HCT116 (cell line): ENCODE measurements around the gene ZNF107. TPM values are rescaled to one million over a fixed set of nuclear protein-coding genes. Genes with fewer than 3 reads are reported as not detected.
A peak's percentile ranks its signal among the peaks of the same experiment; 100 is the strongest.

Source experiments
- ATAC-seq: fragments of 200-7000 bp; cut with Tn5 transposase; 2 replicates; pipeline ENCODE4 v1.9.1; 2020; ENCODE audit warnings: mild to moderate bottlenecking, moderate library complexity
- BruUV-seq: library from RNA; stranded (reverse); fragments of 400-500 nt; replicated peaks from 2 replicates; lab custom pipeline; 2021; lab: Mats Ljungman, UMichigan
- CTCF ChIA-PET: fragments of 300-600 bp; sonication (Branson Sonifier 250); formaldehyde crosslinking; loops from one replicate; lab custom pipeline; 2021; ENCODE audit warnings: antibody characterized with exemption; lab: Charles Lee
- POLR2A ChIA-PET: fragments of 300-600, 350-600 bp; sonication (Branson Sonifier 250); formaldehyde crosslinking; loops from one replicate; lab custom pipeline; 2021; ENCODE audit warnings: antibody characterized with exemption; lab: Charles Lee
- RAD21 ChIA-PET, 2 experiments: fragments of 300-600 bp; sonication (Branson Sonifier 250); formaldehyde crosslinking; loops; one replicate each; lab custom pipeline; 2023; ENCODE audit warnings: low total read pairs in 2 of 2; ENCODE audit not compliant: uncharacterized antibody in 2 of 2, unreplicated experiment in 2 of 2, low non-redundant PET in 1 of 2; lab: Charles Lee
- DNase-seq: peaks from one replicate; pipeline ENCODE4 v3.0.0-alpha.2; 2010; ENCODE audit warnings: low read depth, low spot score
- H2AFZ ChIP-seq: fragments of 200-600 bp; shearing (Covaris generic), sonication (generic); 2 replicates; pipeline ENCODE4 v1.6.1; 2017; ENCODE audit warnings: low read depth, mixed run types, mixed read lengths, antibody characterized with exemption, low read length; ENCODE audit not compliant: poor library complexity, severe bottlenecking
- H3K27ac ChIP-seq: 2 replicates; pipeline ENCODE4 v1.5.1; 2012; ENCODE audit warnings: low read depth, low read length
- H3K27me3 ChIP-seq: fragments of 200-600 bp; sonication (generic); 2 replicates; pipeline ENCODE4 v1.6.1; 2016; ENCODE audit warnings: mixed run types, low read length, mixed read lengths; ENCODE audit not compliant: insufficient read depth
- H3K36me3 ChIP-seq, 2 experiments: fragments of 200-500 bp in 1 of 2; fragments of 200-600 bp in 1 of 2; sonication (Bioruptor generic) in 1 of 2; sonication (generic) in 1 of 2; 2 replicates each; pipeline versions ENCODE4 v1.5.1 to v1.6.1; 2014 to 2016; ENCODE audit warnings: low read length in 2 of 2, inconsistent platforms in 1 of 2, mixed read lengths in 1 of 2, mixed run types in 1 of 2; ENCODE audit not compliant: insufficient read depth in 2 of 2, control insufficient read depth in 1 of 2
- H3K4me1 ChIP-seq, 2 experiments: fragments of 200-600 bp in 1 of 2; sonication (generic) in 1 of 2; 2 replicates each; pipeline versions ENCODE4 v1.5.1 to v1.6.1; 2012 to 2017; ENCODE audit warnings: low read length in 2 of 2, inconsistent platforms in 1 of 2, mild to moderate bottlenecking in 1 of 2, mixed read lengths in 1 of 2, mixed run types in 1 of 2, moderate library complexity in 1 of 2; ENCODE audit not compliant: insufficient read depth in 2 of 2, control insufficient read depth in 1 of 2
- H3K4me2 ChIP-seq: fragments of 200-600 bp; sonication (generic); 2 replicates; pipeline ENCODE4 v1.6.1; 2017; ENCODE audit warnings: mixed run types, low read length, mixed read lengths
- H3K4me3 ChIP-seq, 2 experiments: fragments of 200-600 bp in 1 of 2; sonication (generic) in 1 of 2; replicated peaks in 1 of 2; 2 replicates each; pipeline ENCODE4 v1.5.1; 2011 to 2016; ENCODE audit warnings: low read length in 2 of 2, control low read depth in 1 of 2, low read depth in 1 of 2, mild to moderate bottlenecking in 1 of 2, mixed read lengths in 1 of 2, mixed run types in 1 of 2
- H3K79me2 ChIP-seq: fragments of 200-600 bp; sonication (generic); 2 replicates; pipeline ENCODE4 v1.6.1; 2017; ENCODE audit warnings: mild to moderate bottlenecking, mixed run types, low read length, moderate library complexity, mixed read lengths; ENCODE audit not compliant: insufficient read depth
- H3K9ac ChIP-seq: fragments of 200-600 bp; sonication (generic); 2 replicates; pipeline ENCODE4 v1.6.1; 2016; ENCODE audit warnings: low read length, mixed read lengths
- H3K9me2 ChIP-seq: fragments of 200-600 bp; sonication (generic), shearing (Covaris generic); 2 replicates; pipeline ENCODE4 v1.6.1; 2017; ENCODE audit warnings: mixed run types, mild to moderate bottlenecking, moderate library complexity; ENCODE audit not compliant: insufficient read depth
- H3K9me3 ChIP-seq, 2 experiments: fragments of 200-500 bp in 1 of 2; fragments of 200-600 bp in 1 of 2; sonication (Bioruptor generic) in 1 of 2; sonication (generic) in 1 of 2; 2 replicates each; pipeline ENCODE4 v1.6.1; 2014 to 2017; ENCODE audit warnings: low read length in 2 of 2, mixed read lengths in 2 of 2, inconsistent platforms in 1 of 2, low read depth in 1 of 2, mild to moderate bottlenecking in 1 of 2, mixed run types in 1 of 2, moderate library complexity in 1 of 2; ENCODE audit not compliant: control insufficient read depth in 1 of 2, insufficient read depth in 1 of 2
- H4K20me1 ChIP-seq: fragments of 200-600 bp; sonication (generic), shearing (Covaris generic); 2 replicates; pipeline ENCODE4 v1.6.1; 2017; ENCODE audit warnings: mixed run types, mild to moderate bottlenecking, moderate library complexity; ENCODE audit not compliant: insufficient read depth
- CBX3 ChIP-seq: IDR thresholded peaks from 2 replicates; pipeline ENCODE4 v1.6.1; 2012; ENCODE audit warnings: low read depth
- CEBPB ChIP-seq: IDR thresholded peaks from 2 replicates; pipeline ENCODE4 v1.6.1; 2012; ENCODE audit warnings: low read depth
- EGR1 ChIP-seq: IDR thresholded peaks from 2 replicates; pipeline ENCODE4 v1.6.1; 2012; ENCODE audit warnings: low read depth
- ELF1 ChIP-seq: IDR thresholded peaks from 2 replicates; pipeline ENCODE4 v1.6.1; 2012; ENCODE audit warnings: low read depth, borderline replicate concordance
- EZH2 ChIP-seq: fragments of 200-600 bp; sonication (generic); IDR thresholded peaks from 2 replicates; pipeline ENCODE4 v1.6.1; 2017; ENCODE audit warnings: antibody characterized with exemption, mixed run types
- EZH2phosphoT487 ChIP-seq: fragments of 200-600 bp; IDR thresholded peaks from 2 replicates; pipeline ENCODE4 v1.6.1; 2018; ENCODE audit warnings: antibody characterized with exemption, borderline replicate concordance
- FOSL1 ChIP-seq: IDR thresholded peaks from 2 replicates; pipeline ENCODE4 v1.6.1; 2012; ENCODE audit warnings: low read depth
- JUND ChIP-seq: IDR thresholded peaks from 2 replicates; pipeline ENCODE4 v1.6.1; 2012
- POLR2A ChIP-seq: IDR thresholded peaks from 2 replicates; pipeline ENCODE4 v1.7.0; 2011; ENCODE audit warnings: borderline replicate concordance; ENCODE audit not compliant: insufficient read depth, insufficient read length; ENCODE audit errors: extremely low read depth
- POLR2AphosphoS5 ChIP-seq: IDR thresholded peaks from 2 replicates; pipeline ENCODE4 v1.6.1; 2011; ENCODE audit warnings: mild to moderate bottlenecking, low read depth, low read length, moderate library complexity
- RAD21 ChIP-seq: IDR thresholded peaks from 2 replicates; pipeline ENCODE4 v1.6.1; 2012; ENCODE audit warnings: low read depth, mild to moderate bottlenecking
- TCF7L2 ChIP-seq: IDR thresholded peaks from 2 replicates; pipeline ENCODE4 v1.7.0; 2011; ENCODE audit warnings: borderline replicate concordance, inconsistent platforms; ENCODE audit not compliant: insufficient read depth, insufficient read length; ENCODE audit errors: extremely low read depth
- YY1 ChIP-seq: IDR thresholded peaks from 2 replicates; pipeline ENCODE4 v1.6.1; 2011; ENCODE audit warnings: low read length, low read depth, moderate library complexity, mild to moderate bottlenecking; ENCODE audit not compliant: insufficient replicate concordance; ENCODE audit errors: extremely low read depth
- ZFX ChIP-seq: fragments of 450-650 bp; IDR thresholded peaks from 2 replicates; pipeline ENCODE4 v1.6.1; 2017
- ZNF274 ChIP-seq: fragments of 200-500 bp; sonication (Bioruptor generic); IDR thresholded peaks from 2 replicates; pipeline ENCODE4 v1.6.1; 2014; ENCODE audit warnings: mild to moderate bottlenecking, low read depth, low read length, inconsistent platforms
- intact Hi-C: fragments of 100-400 bp; cut with micrococcal nuclease; formaldehyde crosslinking; loops from 2 replicates; pipeline ENCODE4 v1.10.0; 2022
- total RNA-seq: library from RNA; stranded (reverse); gene quantifications from one replicate; pipeline ENCODE4 v1.2.1, GENCODE V29; 2021; ENCODE audit not compliant: unreplicated experiment
- TF ChIP-seq, protein P1 (sequence below): IDR thresholded peaks from 2 replicates; pipeline ENCODE4 v1.6.1; 2012
- TF ChIP-seq, protein P2 (sequence below): IDR thresholded peaks from 2 replicates; pipeline ENCODE4 v1.6.1; 2012; ENCODE audit warnings: low read depth
- TF ChIP-seq, protein P3 (sequence below): IDR thresholded peaks from 2 replicates; pipeline ENCODE4 v1.6.1; 2012
- TF ChIP-seq, protein P4 (sequence below): IDR thresholded peaks from 2 replicates; pipeline ENCODE4 v1.6.1; 2011; ENCODE audit warnings: mild to moderate bottlenecking, low read length, moderate library complexity; ENCODE audit not compliant: insufficient replicate concordance; ENCODE audit errors: extremely low read depth
- TF ChIP-seq, protein P5 (sequence below), 3 experiments: fragments of 200-600 bp in 1 of 3; sonication (generic) in 1 of 3; IDR thresholded peaks in 2 of 3; conservative IDR thresholded peaks in 1 of 3; 2 replicates each; pipeline ENCODE4 v1.5.1; 2012 to 2017; ENCODE audit warnings: low read depth in 2 of 3, low read length in 2 of 3, antibody characterized with exemption in 1 of 3, borderline replicate concordance in 1 of 3, control low read depth in 1 of 3, mild to moderate bottlenecking in 1 of 3, mixed read lengths in 1 of 3, mixed run types in 1 of 3, moderate library complexity in 1 of 3; ENCODE audit not compliant: insufficient read depth in 1 of 3

Gene ZNF107
- total RNA-seq, 1 experiment from 2014 or later, result 6.2 TPM

DNA sequence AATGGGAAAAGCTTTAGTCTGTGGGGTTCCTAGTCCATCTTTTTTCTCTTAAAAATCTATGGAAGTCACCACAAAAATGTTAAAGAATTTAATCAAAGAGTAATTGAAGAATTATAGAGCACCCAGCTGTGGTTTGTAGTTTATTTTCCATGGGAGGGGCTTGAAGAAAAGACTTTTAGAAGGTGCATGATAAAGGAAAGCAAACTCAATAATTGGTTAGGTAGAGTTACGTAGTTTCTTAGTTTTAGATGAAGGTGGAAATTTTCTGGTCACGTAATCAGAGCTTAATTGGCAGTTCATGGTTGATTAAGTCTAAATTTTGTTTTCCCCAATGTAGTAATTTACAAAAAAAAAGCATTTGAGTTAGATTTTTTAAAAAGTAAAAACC is 724 bp downstream of the ZNF107 start:
- ChIA-PET RAD21 (no interaction called here), POLR2A (no interaction called here), CTCF (no interaction called here)
- Histone ChIP-seq H3K36me3 (peaks cover 7 to 10% of the 10 kb centered on the region in 2 experiments; a peak in 3 of 4 replicates), H2AFZ (no peak overlapping the region), H3K9me3 (no peaks in the 10 kb centered on the region), H4K20me1 (no peaks in the 10 kb centered on the region), H3K9me2 (no peaks in the 10 kb centered on the region), H3K9ac (peak overlapping the region; percentile 73), H3K27ac (peak overlapping the region; percentile 60), H3K4me3 (peak overlapping the region; percentile 78 to 83), H3K79me2 (peaks cover 47% of the 10 kb centered on the region), H3K4me1 (peaks cover 5 to 11% of the 10 kb centered on the region in 2 experiments; a peak in 3 of 4 replicates), H3K4me2 (peak overlapping the region; percentile 68), H3K27me3 (no peaks in the 10 kb centered on the region)
- ATAC-seq (no peak), DNase-seq (no peak)
- intact Hi-C loops, result loop anchor here (2.0 to 10.0 kb wide), 4 partner anchors 36 to 558 kb away; partner anchors contain the start of gene ZNF273
- TF ChIP-seq ZFX (no peak), POLR2A (no peak), YY1 (no peak), CBX3 (no peak), EZH2phosphoT487 (no peak), ZNF274 (no peak), RAD21 (no peak), JUND (no peak), TCF7L2 (no peak), ELF1 (no peak), POLR2AphosphoS5 (no peak), EZH2 (no peak), EGR1 (no peak), CEBPB (no peak), FOSL1 (no peak)
- TF ChIP-seq, protein P1, sequence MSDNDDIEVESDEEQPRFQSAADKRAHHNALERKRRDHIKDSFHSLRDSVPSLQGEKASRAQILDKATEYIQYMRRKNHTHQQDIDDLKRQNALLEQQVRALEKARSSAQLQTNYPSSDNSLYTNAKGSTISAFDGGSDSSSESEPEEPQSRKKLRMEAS, result no peak
- TF ChIP-seq, protein P2, sequence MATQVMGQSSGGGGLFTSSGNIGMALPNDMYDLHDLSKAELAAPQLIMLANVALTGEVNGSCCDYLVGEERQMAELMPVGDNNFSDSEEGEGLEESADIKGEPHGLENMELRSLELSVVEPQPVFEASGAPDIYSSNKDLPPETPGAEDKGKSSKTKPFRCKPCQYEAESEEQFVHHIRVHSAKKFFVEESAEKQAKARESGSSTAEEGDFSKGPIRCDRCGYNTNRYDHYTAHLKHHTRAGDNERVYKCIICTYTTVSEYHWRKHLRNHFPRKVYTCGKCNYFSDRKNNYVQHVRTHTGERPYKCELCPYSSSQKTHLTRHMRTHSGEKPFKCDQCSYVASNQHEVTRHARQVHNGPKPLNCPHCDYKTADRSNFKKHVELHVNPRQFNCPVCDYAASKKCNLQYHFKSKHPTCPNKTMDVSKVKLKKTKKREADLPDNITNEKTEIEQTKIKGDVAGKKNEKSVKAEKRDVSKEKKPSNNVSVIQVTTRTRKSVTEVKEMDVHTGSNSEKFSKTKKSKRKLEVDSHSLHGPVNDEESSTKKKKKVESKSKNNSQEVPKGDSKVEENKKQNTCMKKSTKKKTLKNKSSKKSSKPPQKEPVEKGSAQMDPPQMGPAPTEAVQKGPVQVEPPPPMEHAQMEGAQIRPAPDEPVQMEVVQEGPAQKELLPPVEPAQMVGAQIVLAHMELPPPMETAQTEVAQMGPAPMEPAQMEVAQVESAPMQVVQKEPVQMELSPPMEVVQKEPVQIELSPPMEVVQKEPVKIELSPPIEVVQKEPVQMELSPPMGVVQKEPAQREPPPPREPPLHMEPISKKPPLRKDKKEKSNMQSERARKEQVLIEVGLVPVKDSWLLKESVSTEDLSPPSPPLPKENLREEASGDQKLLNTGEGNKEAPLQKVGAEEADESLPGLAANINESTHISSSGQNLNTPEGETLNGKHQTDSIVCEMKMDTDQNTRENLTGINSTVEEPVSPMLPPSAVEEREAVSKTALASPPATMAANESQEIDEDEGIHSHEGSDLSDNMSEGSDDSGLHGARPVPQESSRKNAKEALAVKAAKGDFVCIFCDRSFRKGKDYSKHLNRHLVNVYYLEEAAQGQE, result no peak
- TF ChIP-seq, protein P3, sequence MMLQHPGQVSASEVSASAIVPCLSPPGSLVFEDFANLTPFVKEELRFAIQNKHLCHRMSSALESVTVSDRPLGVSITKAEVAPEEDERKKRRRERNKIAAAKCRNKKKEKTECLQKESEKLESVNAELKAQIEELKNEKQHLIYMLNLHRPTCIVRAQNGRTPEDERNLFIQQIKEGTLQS, result no peak
- TF ChIP-seq, protein P4, sequence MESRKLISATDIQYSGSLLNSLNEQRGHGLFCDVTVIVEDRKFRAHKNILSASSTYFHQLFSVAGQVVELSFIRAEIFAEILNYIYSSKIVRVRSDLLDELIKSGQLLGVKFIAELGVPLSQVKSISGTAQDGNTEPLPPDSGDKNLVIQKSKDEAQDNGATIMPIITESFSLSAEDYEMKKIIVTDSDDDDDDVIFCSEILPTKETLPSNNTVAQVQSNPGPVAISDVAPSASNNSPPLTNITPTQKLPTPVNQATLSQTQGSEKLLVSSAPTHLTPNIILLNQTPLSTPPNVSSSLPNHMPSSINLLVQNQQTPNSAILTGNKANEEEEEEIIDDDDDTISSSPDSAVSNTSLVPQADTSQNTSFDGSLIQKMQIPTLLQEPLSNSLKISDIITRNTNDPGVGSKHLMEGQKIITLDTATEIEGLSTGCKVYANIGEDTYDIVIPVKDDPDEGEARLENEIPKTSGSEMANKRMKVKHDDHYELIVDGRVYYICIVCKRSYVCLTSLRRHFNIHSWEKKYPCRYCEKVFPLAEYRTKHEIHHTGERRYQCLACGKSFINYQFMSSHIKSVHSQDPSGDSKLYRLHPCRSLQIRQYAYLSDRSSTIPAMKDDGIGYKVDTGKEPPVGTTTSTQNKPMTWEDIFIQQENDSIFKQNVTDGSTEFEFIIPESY, result no peak
- TF ChIP-seq, protein P5, sequence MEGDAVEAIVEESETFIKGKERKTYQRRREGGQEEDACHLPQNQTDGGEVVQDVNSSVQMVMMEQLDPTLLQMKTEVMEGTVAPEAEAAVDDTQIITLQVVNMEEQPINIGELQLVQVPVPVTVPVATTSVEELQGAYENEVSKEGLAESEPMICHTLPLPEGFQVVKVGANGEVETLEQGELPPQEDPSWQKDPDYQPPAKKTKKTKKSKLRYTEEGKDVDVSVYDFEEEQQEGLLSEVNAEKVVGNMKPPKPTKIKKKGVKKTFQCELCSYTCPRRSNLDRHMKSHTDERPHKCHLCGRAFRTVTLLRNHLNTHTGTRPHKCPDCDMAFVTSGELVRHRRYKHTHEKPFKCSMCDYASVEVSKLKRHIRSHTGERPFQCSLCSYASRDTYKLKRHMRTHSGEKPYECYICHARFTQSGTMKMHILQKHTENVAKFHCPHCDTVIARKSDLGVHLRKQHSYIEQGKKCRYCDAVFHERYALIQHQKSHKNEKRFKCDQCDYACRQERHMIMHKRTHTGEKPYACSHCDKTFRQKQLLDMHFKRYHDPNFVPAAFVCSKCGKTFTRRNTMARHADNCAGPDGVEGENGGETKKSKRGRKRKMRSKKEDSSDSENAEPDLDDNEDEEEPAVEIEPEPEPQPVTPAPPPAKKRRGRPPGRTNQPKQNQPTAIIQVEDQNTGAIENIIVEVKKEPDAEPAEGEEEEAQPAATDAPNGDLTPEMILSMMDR (IDR thresholded peaks at IDR 0.05 in 2 of 3, conservative IDR thresholded peaks at IDR 0.05 in 1 of 3; ENCODE audit: borderline replicate concordance in 1 of 3, insufficient read depth in 1 of 3, low read depth in 2 of 3, low read length in 2 of 3), result no peak
- BruUV-seq, result TSS peak; percentile 69
